T-cell (primary cell): ENCODE data around the gene DEF6. TPM values are rescaled to one million over a fixed set of nuclear protein-coding genes. Genes with fewer than 3 reads are reported as not detected.
A peak's percentile ranks its signal among the peaks of the same experiment; 100 is the strongest.

ENCODE experiments used
- ATAC-seq, 4 experiments: fragments of 200-7000 bp in 3 of 4; fragments of 150-1000 bp in 1 of 4; cut with Tn5 transposase; replicated peaks in 1 of 4; 1 replicate in 3 of 4; 2 replicates in 1 of 4; pipeline ENCODE4 v1.10.0; 2021; ENCODE audit warnings: moderate library complexity in 3 of 4, mild to moderate bottlenecking in 2 of 4, moderate number of reproducible peaks in 1 of 4
- CTCF ChIA-PET, 2 donors: fragments of 300-600 bp; sonication (Branson Sonifier 250); formaldehyde crosslinking; loops; one replicate each; lab custom pipeline; 2022; ENCODE audit warnings: antibody characterized with exemption in 2 of 2; lab: Charles Lee
- POLR2A ChIA-PET, 2 donors: fragments of 300-600 bp; sonication (Branson Sonifier 250); formaldehyde crosslinking; loops; one replicate each; lab custom pipeline; 2022; ENCODE audit warnings: antibody characterized with exemption in 2 of 2; lab: Charles Lee
- DNase-seq, 35 experiments: peaks; one replicate each; pipeline versions ENCODE4 v3.0.0 to v3.0.0-alpha.2; 2013 to 2023
- H3K27ac ChIP-seq: one replicate; pipeline ENCODE4 v1.5.1; 2013; ENCODE audit warnings: low read length
- H3K27me3 ChIP-seq, 2 experiments: replicated peaks in 1 of 2; 1 replicate in 1 of 2; 2 replicates in 1 of 2; pipeline versions ENCODE4 v1.6.1 to v1.7.0; 2013; ENCODE audit warnings: low read length in 1 of 2, mixed read lengths in 1 of 2; ENCODE audit not compliant: control insufficient read depth in 2 of 2, insufficient read depth in 2 of 2; ENCODE audit errors: extremely low read depth in 1 of 2
- H3K36me3 ChIP-seq, 2 donors: 1 replicate in 1 of 2; 2 replicates in 1 of 2; pipeline versions ENCODE4 v1.6.1 to v1.7.0; 2013; ENCODE audit warnings: low read length in 1 of 2; ENCODE audit not compliant: control insufficient read depth in 2 of 2, insufficient read depth in 1 of 2; ENCODE audit errors: extremely low read depth in 1 of 2
- H3K4me1 ChIP-seq, 2 experiments: 1 replicate in 1 of 2; 2 replicates in 1 of 2; pipeline versions ENCODE4 v1.6.1 to v1.7.0; 2013; ENCODE audit warnings: low read length in 2 of 2, mixed read lengths in 1 of 2; ENCODE audit not compliant: insufficient read depth in 2 of 2, control insufficient read depth in 1 of 2; ENCODE audit errors: extremely low read depth in 1 of 2
- H3K4me3 ChIP-seq, 2 donors: 1 replicate in 1 of 2; 2 replicates in 1 of 2; pipeline versions ENCODE4 v1.5.1 to v1.7.0; 2013; ENCODE audit warnings: mild to moderate bottlenecking in 2 of 2, low read length in 1 of 2, moderate library complexity in 1 of 2; ENCODE audit not compliant: control insufficient read depth in 1 of 2; ENCODE audit errors: extremely low read depth in 1 of 2
- H3K9me3 ChIP-seq: 2 replicates; pipeline ENCODE4 v1.7.0; 2013
- H3K27ac Mint-ChIP-seq, 2 donors: one replicate each; pipeline ENCODE4 v1.8.0; 2020 to 2021; ENCODE audit warnings: mild to moderate bottlenecking in 2 of 2, mixed read lengths in 2 of 2
- H3K27me3 Mint-ChIP-seq, 2 donors: one replicate each; pipeline ENCODE4 v1.8.0; 2021 to 2022; ENCODE audit warnings: mixed read lengths in 2 of 2
- H3K36me3 Mint-ChIP-seq: one replicate; pipeline ENCODE4 v1.8.0; 2021; ENCODE audit warnings: mixed read lengths
- H3K4me1 Mint-ChIP-seq, 3 donors: one replicate each; pipeline ENCODE4 v1.8.0; 2020 to 2022; ENCODE audit warnings: mixed read lengths in 3 of 3, mild to moderate bottlenecking in 1 of 3
- H3K4me3 Mint-ChIP-seq, 3 donors: one replicate each; pipeline ENCODE4 v1.8.0; 2020 to 2022; ENCODE audit warnings: mild to moderate bottlenecking in 3 of 3, mixed read lengths in 3 of 3, moderate library complexity in 3 of 3
- H3K9me3 Mint-ChIP-seq, 3 donors: one replicate each; pipeline ENCODE4 v1.8.0; 2020 to 2022; ENCODE audit warnings: mixed read lengths in 3 of 3
- WGBS: methylation state at CpG from one replicate; pipeline ENCODE4 v1.1.5; 2013; ENCODE audit warnings: missing lambda C conversion rate; ENCODE audit not compliant: insufficient coverage; 5-methylcytosine and 5-hydroxymethylcytosine counted together
- total RNA-seq, 35 experiments: library from RNA in 6 of 35; stranded (reverse) in 6 of 35; fragments of 120-200 nt in 1 of 35; gene quantifications; one replicate each; pipeline versions ENCODE4 v1.2.1 to v1.2.4 and lab custom pipeline; 2013 to 2026

DEF6 gene
- total RNA-seq, 5 donors from 2014 or later (not counting 1 experiment from before 2014, with no cell fraction given), result 221 to 311 (median 298) TPM

DNA sequence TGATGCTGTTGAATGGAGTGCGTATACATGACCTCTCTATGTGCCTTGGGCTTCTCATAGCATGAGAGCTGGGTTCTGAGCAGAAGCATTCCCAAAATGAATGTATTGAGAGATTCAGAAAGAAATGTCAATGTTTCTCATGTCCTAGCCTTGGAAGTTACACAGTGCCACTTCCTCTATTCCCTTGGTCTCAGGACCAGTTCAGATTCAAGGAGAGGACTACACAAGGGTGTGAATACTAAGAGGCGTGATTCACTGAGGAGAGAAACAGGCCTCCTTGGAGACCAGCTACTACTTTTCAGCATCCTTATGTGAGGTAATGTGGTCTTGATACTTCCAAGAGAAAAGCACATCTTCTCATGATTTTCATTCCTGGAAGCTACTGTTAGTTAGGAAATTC, 55.1 kb downstream of the DEF6 start:
- Mint-ChIP-seq H3K9me3 (no peaks in the 10 kb centered on the region), H3K36me3 (peaks cover 58% of the 10 kb centered on the region), H3K27ac (peak overlapping the region; percentile 81 to 97), H3K4me1 (peaks cover 64 to 71% (median 68%) of the 10 kb centered on the region in 3 donors), H3K27me3 (no peaks in the 10 kb centered on the region), H3K4me3 (no peak overlapping the region)
- peaks cover 11 to 45% of the 10 kb centered on the region in 2 donors for H3K36me3 ChIP-seq
- DNase-seq (no peak), ATAC-seq (no peak)
- no peaks in the 10 kb centered on the region for H3K9me3 ChIP-seq
- WGBS, result 100% methylated on average over 1 of the region's 2 CpGs
- ChIA-PET POLR2A (interaction anchor here in 1 of 2 donors (0.6 kb wide), 1 partner anchor 75 kb away, joined by 3 read pairs; no protein-coding TSS in a partner anchor), CTCF (no interaction called here)
- H3K27me3 ChIP-seq, result no peaks in the 10 kb centered on the region
- no peak overlapping the region for H3K4me3 ChIP-seq
- no peak overlapping the region for H3K27ac ChIP-seq
- H3K4me1 ChIP-seq, result peaks cover 8 to 30% of the 10 kb centered on the region in 2 experiments

GRCh38 chr6:35354361-35355135, 56.9 kb downstream of the DEF6 start:
- Mint-ChIP-seq H3K9me3 (no peaks in the 10 kb centered on the region), H3K36me3 (peaks cover 64% of the 10 kb centered on the region), H3K4me3 (no peak overlapping the region), H3K4me1 (peaks cover 62 to 70% (median 65%) of the 10 kb centered on the region in 3 donors), H3K27me3 (no peaks in the 10 kb centered on the region), H3K27ac (peak overlapping the region in 1 of 2 donors; percentile 34)
- peaks cover 11 to 56% of the 10 kb centered on the region in 2 donors for H3K36me3 ChIP-seq
- H3K27ac ChIP-seq, result no peak overlapping the region
- no peak for DNase-seq
- H3K4me1 ChIP-seq, result peaks cover 0 to 12% of the 10 kb centered on the region in 2 experiments
- no peaks in the 10 kb centered on the region for H3K9me3 ChIP-seq
- H3K4me3 ChIP-seq, result no peak overlapping the region
- no peak for ATAC-seq
- CTCF ChIA-PET, result no interaction called here
- 98% methylated on average over 6 of the region's 13 CpGs for WGBS
- no peaks in the 10 kb centered on the region for H3K27me3 ChIP-seq
- POLR2A ChIA-PET, result no interaction called here

- POLR2A ChIA-PET, result interaction anchor here in 1 of 2 donors (0.8 kb wide), 1 partner anchor 16 kb away, joined by 3 read pairs; no protein-coding TSS in a partner anchor
- H3K27me3 Mint-ChIP-seq, result no peaks in the 10 kb centered on the region
- H3K36me3 ChIP-seq, result peaks cover 11 to 62% of the 10 kb centered on the region in 2 donors
- peaks cover 0 to 4% of the 10 kb centered on the region in 2 experiments for H3K4me1 ChIP-seq
- no CpG with 5 or more reads among the region's 1 CpG for WGBS
- CTCF ChIA-PET, result no interaction called here
- H3K4me1 Mint-ChIP-seq, result peaks cover 63 to 69% (median 68%) of the 10 kb centered on the region in 3 donors
- H3K27ac ChIP-seq, result no peak overlapping the region
- H3K9me3 ChIP-seq, result no peaks in the 10 kb centered on the region
- H3K9me3 Mint-ChIP-seq, result no peaks in the 10 kb centered on the region
- H3K4me3 Mint-ChIP-seq, result no peak overlapping the region
- no peaks in the 10 kb centered on the region for H3K27me3 ChIP-seq
- H3K4me3 ChIP-seq, result no peak overlapping the region
- DNase-seq (no peak), ATAC-seq (no peak)
- peaks cover 68% of the 10 kb centered on the region for H3K36me3 Mint-ChIP-seq
- H3K27ac Mint-ChIP-seq, result peak overlapping the region in 1 of 2 donors; percentile 34
These were observed 58.8 kb downstream of the DEF6 start for GRCh38 chr6:35356391-35356790.

GRCh38 chr6:35357677-35358076, 60.1 kb downstream of the DEF6 start:
- no peak overlapping the region for H3K4me3 ChIP-seq
- ChIA-PET CTCF (no interaction called here), POLR2A (no interaction called here)
- WGBS, result 100% methylated on average over 3 of the region's 4 CpGs
- ATAC-seq, result no peak
- H3K27ac ChIP-seq, result no peak overlapping the region
- Mint-ChIP-seq H3K9me3 (no peaks in the 10 kb centered on the region), H3K36me3 (peaks cover 57% of the 10 kb centered on the region), H3K27ac (peak overlapping the region in 1 of 2 donors; percentile 6), H3K27me3 (no peaks in the 10 kb centered on the region), H3K4me3 (no peak overlapping the region), H3K4me1 (peaks cover 67 to 70% (median 67%) of the 10 kb centered on the region in 3 donors)
- DNase-seq, result no peak
- H3K4me1 ChIP-seq, result peaks cover 0 to under 1% of the 10 kb centered on the region in 2 experiments
- peaks cover 11 to 58% of the 10 kb centered on the region in 2 donors for H3K36me3 ChIP-seq
- no peaks in the 10 kb centered on the region for H3K9me3 ChIP-seq
- H3K27me3 ChIP-seq, result no peaks in the 10 kb centered on the region

DNA sequence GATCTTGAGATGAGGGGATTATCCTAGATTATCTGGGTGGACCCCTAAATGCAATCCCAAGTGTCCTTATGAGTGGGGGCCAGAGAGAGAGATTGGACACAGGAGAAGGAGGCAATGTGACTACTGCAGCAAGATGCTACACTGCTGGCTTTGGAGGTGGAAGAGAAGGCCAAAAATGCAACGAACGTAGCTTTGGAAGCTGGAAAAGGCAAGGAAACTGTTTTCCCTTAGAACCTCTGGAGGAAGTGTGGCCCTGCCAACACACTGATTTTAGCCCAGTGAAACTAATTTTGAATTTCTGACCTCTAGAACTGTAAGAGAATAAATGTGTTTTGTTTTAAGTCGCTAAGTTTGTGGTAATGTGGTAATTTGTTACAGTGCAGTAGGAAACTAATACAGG, 60.5 kb downstream of the DEF6 start:
- no peaks in the 10 kb centered on the region for H3K9me3 Mint-ChIP-seq
- H3K4me1 Mint-ChIP-seq, result peaks cover 67 to 70% (median 67%) of the 10 kb centered on the region in 3 donors
- peaks cover 11 to 58% of the 10 kb centered on the region in 2 donors for H3K36me3 ChIP-seq
- H3K27me3 Mint-ChIP-seq, result no peaks in the 10 kb centered on the region
- peak overlapping the region in 1 of 2 donors; percentile 6 for H3K27ac Mint-ChIP-seq
- no peaks in the 10 kb centered on the region for H3K27me3 ChIP-seq
- DNase-seq (no peak), ATAC-seq (no peak)
- H3K36me3 Mint-ChIP-seq, result peaks cover 53% of the 10 kb centered on the region
- ChIA-PET CTCF (no interaction called here), POLR2A (no interaction called here)
- H3K9me3 ChIP-seq, result no peaks in the 10 kb centered on the region
- 40% methylated on average over 1 of the region's 3 CpGs for WGBS
- H3K4me3 Mint-ChIP-seq, result no peak overlapping the region
- peaks cover 0 to 4% of the 10 kb centered on the region in 2 experiments for H3K4me1 ChIP-seq
- no peak overlapping the region for H3K4me3 ChIP-seq
- no peak overlapping the region for H3K27ac ChIP-seq

- no peaks in the 10 kb centered on the region for H3K27me3 ChIP-seq
- Mint-ChIP-seq H3K27ac (no peak overlapping the region), H3K9me3 (no peaks in the 10 kb centered on the region), H3K4me1 (peaks cover 70 to 73% (median 73%) of the 10 kb centered on the region in 3 donors), H3K4me3 (no peak overlapping the region), H3K27me3 (no peaks in the 10 kb centered on the region), H3K36me3 (peaks cover 50% of the 10 kb centered on the region)
- no peak overlapping the region for H3K4me3 ChIP-seq
- ATAC-seq (no peak), DNase-seq (no peak)
- H3K9me3 ChIP-seq, result no peaks in the 10 kb centered on the region
- POLR2A ChIA-PET, result interaction anchor here in 1 of 2 donors (0.6 kb wide), 1 partner anchor 9 kb away, joined by 5 read pairs; no protein-coding TSS in a partner anchor
- CTCF ChIA-PET, result interaction anchor here in 1 of 2 donors (0.6 kb wide), 1 partner anchor 142 kb away, joined by 6 read pairs; no protein-coding TSS in a partner anchor
- H3K27ac ChIP-seq, result no peak overlapping the region
- H3K36me3 ChIP-seq, result peaks cover 7 to 49% of the 10 kb centered on the region in 2 donors
- H3K4me1 ChIP-seq, result peaks cover 0 to 9% of the 10 kb centered on the region in 2 experiments
- WGBS, result 100% methylated on average over 5 of the region's 5 CpGs
These were observed 61.7 kb downstream of the DEF6 start for GRCh38 chr6:35359346-35359743.
